Right lobe of liver (tissue), 4 donors: Measurements from ENCODE around the gene FAM78B.

Experiments
- POLR2A ChIP-seq: fragments of 450-650 bp; IDR thresholded peaks from one replicate; pipeline ENCODE4 v1.6.1; 2017; ENCODE audit warnings: antibody characterized with exemption, mild to moderate bottlenecking
- TF ChIP-seq, protein P1 (sequence below), 4 donors: fragments of 200-600 bp in 3 of 4; fragments of 450-650 bp in 1 of 4; IDR thresholded peaks; one replicate each; pipeline versions ENCODE4 v1.5.1 to v1.8.0; 2016 to 2022; ENCODE audit warnings: antibody characterized with exemption in 4 of 4, mild to moderate bottlenecking in 2 of 4
- donor health status: DM: no; HTN: no; CAD: no.
- donor health status: DM: no; HTN: no; CAD: no.
- donor health status: DM: no; HTN: yes; CAD: no.

DNA sequence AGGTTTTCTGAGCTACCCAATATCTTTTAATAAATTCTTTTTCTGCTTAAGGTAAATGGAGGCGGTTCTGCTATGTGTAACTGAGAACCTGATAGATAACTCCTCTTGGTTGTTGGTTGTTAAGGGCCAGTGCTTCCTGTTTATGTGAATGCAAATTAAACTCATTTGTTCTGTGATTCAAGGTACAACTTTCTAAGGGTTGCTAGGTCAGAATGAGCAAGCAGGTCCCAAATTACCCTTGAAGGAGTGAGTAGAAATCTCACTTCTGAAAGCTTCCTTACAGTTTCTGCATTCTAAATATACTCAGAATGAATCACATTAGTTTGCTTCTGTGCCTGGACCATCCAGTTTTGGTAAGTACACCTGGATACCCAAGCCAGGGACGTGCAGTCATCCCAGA lies 15.5 kb upstream of the FAM78B start:
- TF ChIP-seq, protein P1, sequence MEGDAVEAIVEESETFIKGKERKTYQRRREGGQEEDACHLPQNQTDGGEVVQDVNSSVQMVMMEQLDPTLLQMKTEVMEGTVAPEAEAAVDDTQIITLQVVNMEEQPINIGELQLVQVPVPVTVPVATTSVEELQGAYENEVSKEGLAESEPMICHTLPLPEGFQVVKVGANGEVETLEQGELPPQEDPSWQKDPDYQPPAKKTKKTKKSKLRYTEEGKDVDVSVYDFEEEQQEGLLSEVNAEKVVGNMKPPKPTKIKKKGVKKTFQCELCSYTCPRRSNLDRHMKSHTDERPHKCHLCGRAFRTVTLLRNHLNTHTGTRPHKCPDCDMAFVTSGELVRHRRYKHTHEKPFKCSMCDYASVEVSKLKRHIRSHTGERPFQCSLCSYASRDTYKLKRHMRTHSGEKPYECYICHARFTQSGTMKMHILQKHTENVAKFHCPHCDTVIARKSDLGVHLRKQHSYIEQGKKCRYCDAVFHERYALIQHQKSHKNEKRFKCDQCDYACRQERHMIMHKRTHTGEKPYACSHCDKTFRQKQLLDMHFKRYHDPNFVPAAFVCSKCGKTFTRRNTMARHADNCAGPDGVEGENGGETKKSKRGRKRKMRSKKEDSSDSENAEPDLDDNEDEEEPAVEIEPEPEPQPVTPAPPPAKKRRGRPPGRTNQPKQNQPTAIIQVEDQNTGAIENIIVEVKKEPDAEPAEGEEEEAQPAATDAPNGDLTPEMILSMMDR (IDR thresholded peaks at IDR 0.05) = no peak
- no peak for TF ChIP-seq POLR2A
